H1 (cell line): ENCODE data around the gene NMRK1.

Experiments
- EZH2 ChIP-seq: fragments of 200-600 bp; sonication (generic); IDR thresholded peaks from 2 replicates; pipeline ENCODE4 v1.7.1; 2012; ENCODE audit warnings: low read depth, mild to moderate bottlenecking, moderate library complexity, low read length, inconsistent platforms; ENCODE audit not compliant: severe bottlenecking
- FOSL1 ChIP-seq: IDR thresholded peaks from 2 replicates; pipeline ENCODE4 v1.6.1; 2011; ENCODE audit warnings: mild to moderate bottlenecking, low read depth, low read length, moderate library complexity; ENCODE audit not compliant: insufficient read depth
- GABPA ChIP-seq: IDR thresholded peaks from 2 replicates; pipeline ENCODE4 v1.6.1; 2011; ENCODE audit warnings: mild to moderate bottlenecking, low read length, moderate library complexity, borderline replicate concordance; ENCODE audit not compliant: insufficient read depth
- POLR2A ChIP-seq, 2 experiments: IDR thresholded peaks; 1 replicate in 1 of 2; 2 replicates in 1 of 2; pipeline ENCODE4 v1.6.1; 2011; ENCODE audit warnings: low read depth in 2 of 2, low read length in 2 of 2, mild to moderate bottlenecking in 2 of 2; ENCODE audit errors: control extremely low read depth in 1 of 2
- POLR2AphosphoS5 ChIP-seq: IDR thresholded peaks from 2 replicates; pipeline ENCODE4 v1.6.1; 2011; ENCODE audit warnings: low read depth, low read length
- RAD21 ChIP-seq, 2 experiments: IDR thresholded peaks in 1 of 2; conservative IDR thresholded peaks in 1 of 2; 2 replicates each; pipeline ENCODE4 v1.6.1; 2011; ENCODE audit warnings: low read depth in 2 of 2, low read length in 2 of 2, improper control_type of control experiment in 1 of 2, inconsistent platforms in 1 of 2, mild to moderate bottlenecking in 1 of 2, moderate library complexity in 1 of 2
- RFX5 ChIP-seq: IDR thresholded peaks from 2 replicates; pipeline ENCODE4 v1.6.1; 2011; ENCODE audit warnings: low read depth, low read length, improper control_type of control experiment, borderline replicate concordance
- RXRA ChIP-seq: IDR thresholded peaks from 2 replicates; pipeline ENCODE4 v1.6.1; 2011; ENCODE audit warnings: low read depth, mild to moderate bottlenecking, low read length, moderate library complexity; ENCODE audit not compliant: insufficient read depth
- SIN3A ChIP-seq, 2 experiments: IDR thresholded peaks in 1 of 2; conservative IDR thresholded peaks in 1 of 2; 2 replicates each; pipeline ENCODE4 v1.6.1; 2011 to 2012; ENCODE audit warnings: low read length in 2 of 2, improper control_type of control experiment in 1 of 2, low read depth in 1 of 2, mild to moderate bottlenecking in 1 of 2
- SIX5 ChIP-seq: IDR thresholded peaks from 2 replicates; pipeline ENCODE4 v1.6.1; 2011; ENCODE audit warnings: mild to moderate bottlenecking, low read depth, low read length
- SP1 ChIP-seq: IDR thresholded peaks from 2 replicates; pipeline ENCODE4 v1.6.1; 2011; ENCODE audit warnings: low read depth, low read length
- TEAD4 ChIP-seq: IDR thresholded peaks from 2 replicates; pipeline ENCODE4 v1.6.1; 2012; ENCODE audit warnings: low read depth, low read length, inconsistent platforms, mixed read lengths
- ZNF274 ChIP-seq: IDR thresholded peaks from 2 replicates; pipeline ENCODE4 v1.7.0; 2012; ENCODE audit warnings: low read length, borderline replicate concordance; ENCODE audit errors: extremely low read depth
- TF ChIP-seq, protein P1 (sequence below), 3 experiments: IDR thresholded peaks; 1 replicate in 2 of 3; 2 replicates in 1 of 3; pipeline versions ENCODE4 v1.5.1 to v1.6.1; 2011; ENCODE audit warnings: low read length in 3 of 3, mild to moderate bottlenecking in 3 of 3, inconsistent platforms in 2 of 3, low read depth in 1 of 3, moderate library complexity in 1 of 3; ENCODE audit not compliant: insufficient read depth in 1 of 3; ENCODE audit errors: control extremely low read depth in 1 of 3

DNA sequence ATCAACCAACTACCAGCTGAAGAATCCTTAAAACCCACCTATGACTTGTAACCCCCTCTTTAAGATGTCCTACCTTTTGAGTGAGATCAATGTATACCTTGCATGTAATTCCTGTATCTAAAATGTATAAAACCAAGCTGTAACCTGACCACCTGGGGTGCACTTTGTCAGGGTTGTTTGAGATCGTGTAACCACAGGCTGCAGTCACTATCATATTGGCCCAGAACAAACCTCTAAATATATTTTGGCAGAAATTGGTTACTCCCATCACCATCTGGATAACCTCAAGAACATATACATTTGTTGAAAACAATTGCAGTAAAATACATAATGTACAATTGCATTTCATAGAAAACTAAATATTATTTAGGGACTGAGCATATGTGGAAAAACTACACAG, 68.3 kb downstream of the NMRK1 start:
- TF ChIP-seq, protein P1, sequence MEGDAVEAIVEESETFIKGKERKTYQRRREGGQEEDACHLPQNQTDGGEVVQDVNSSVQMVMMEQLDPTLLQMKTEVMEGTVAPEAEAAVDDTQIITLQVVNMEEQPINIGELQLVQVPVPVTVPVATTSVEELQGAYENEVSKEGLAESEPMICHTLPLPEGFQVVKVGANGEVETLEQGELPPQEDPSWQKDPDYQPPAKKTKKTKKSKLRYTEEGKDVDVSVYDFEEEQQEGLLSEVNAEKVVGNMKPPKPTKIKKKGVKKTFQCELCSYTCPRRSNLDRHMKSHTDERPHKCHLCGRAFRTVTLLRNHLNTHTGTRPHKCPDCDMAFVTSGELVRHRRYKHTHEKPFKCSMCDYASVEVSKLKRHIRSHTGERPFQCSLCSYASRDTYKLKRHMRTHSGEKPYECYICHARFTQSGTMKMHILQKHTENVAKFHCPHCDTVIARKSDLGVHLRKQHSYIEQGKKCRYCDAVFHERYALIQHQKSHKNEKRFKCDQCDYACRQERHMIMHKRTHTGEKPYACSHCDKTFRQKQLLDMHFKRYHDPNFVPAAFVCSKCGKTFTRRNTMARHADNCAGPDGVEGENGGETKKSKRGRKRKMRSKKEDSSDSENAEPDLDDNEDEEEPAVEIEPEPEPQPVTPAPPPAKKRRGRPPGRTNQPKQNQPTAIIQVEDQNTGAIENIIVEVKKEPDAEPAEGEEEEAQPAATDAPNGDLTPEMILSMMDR (IDR thresholded peaks at IDR 0.05; ENCODE audit: control extremely low read depth in 1 of 3, insufficient read depth in 1 of 3, low read depth in 1 of 3, low read length in 3 of 3): no peak
- no peak for TF ChIP-seq POLR2AphosphoS5
- no peak for TF ChIP-seq SIX5
- no peak for TF ChIP-seq ZNF274
- no peak for TF ChIP-seq RAD21 (IDR thresholded peaks at IDR 0.05 in 1 of 2, conservative IDR thresholded peaks at IDR 0.05 in 1 of 2; ENCODE audit: low read depth in 2 of 2, low read length in 2 of 2)
- no peak for TF ChIP-seq EZH2
- no peak for TF ChIP-seq FOSL1
- TF ChIP-seq TEAD4: no peak
- TF ChIP-seq RFX5: no peak
- TF ChIP-seq SIN3A (conservative IDR thresholded peaks at IDR 0.05 in 1 of 2, IDR thresholded peaks at IDR 0.05 in 1 of 2; ENCODE audit: low read depth in 1 of 2, low read length in 2 of 2): no peak
- TF ChIP-seq RXRA: no peak
- TF ChIP-seq POLR2A (IDR thresholded peaks at IDR 0.05; ENCODE audit: control extremely low read depth in 1 of 2, low read depth in 2 of 2, low read length in 2 of 2): no peak
- TF ChIP-seq GABPA: no peak
- TF ChIP-seq SP1: no peak
